Nephron (organoid): ENCODE results near the gene ZBTB16.

ENCODE experiments used
- H3K27ac Mint-ChIP-seq, 3 experiments: 2 replicates each; pipeline ENCODE4 v1.8.0; 2020; ENCODE audit warnings: mixed read lengths in 3 of 3, mild to moderate bottlenecking in 2 of 3, moderate library complexity in 1 of 3
- H3K27me3 Mint-ChIP-seq: 2 replicates; pipeline ENCODE4 v1.8.0; 2021; ENCODE audit warnings: low read depth, mild to moderate bottlenecking, moderate library complexity, mixed read lengths
- H3K36me3 Mint-ChIP-seq: 2 replicates; pipeline ENCODE4 v1.8.0; 2020; ENCODE audit warnings: low read depth, mixed read lengths
- H3K4me1 Mint-ChIP-seq: 2 replicates; pipeline ENCODE4 v1.8.0; 2020; ENCODE audit warnings: mixed read lengths
- H3K4me3 Mint-ChIP-seq, 3 experiments: 2 replicates each; pipeline ENCODE4 v1.8.0; 2020; ENCODE audit warnings: mild to moderate bottlenecking in 3 of 3, mixed read lengths in 3 of 3, moderate library complexity in 2 of 3
- H3K9me3 Mint-ChIP-seq: 2 replicates; pipeline ENCODE4 v1.8.0; 2020; ENCODE audit warnings: mixed read lengths
- TF ChIP-seq, protein P1 (sequence below), 3 experiments: fragments of 200-600 bp; sonication (generic); IDR thresholded peaks; one replicate each; pipeline ENCODE4 v1.5.0; 2021; ENCODE audit warnings: antibody characterized with exemption in 3 of 3; ENCODE audit not compliant: unreplicated experiment in 3 of 3

ZBTB16 gene

DNA sequence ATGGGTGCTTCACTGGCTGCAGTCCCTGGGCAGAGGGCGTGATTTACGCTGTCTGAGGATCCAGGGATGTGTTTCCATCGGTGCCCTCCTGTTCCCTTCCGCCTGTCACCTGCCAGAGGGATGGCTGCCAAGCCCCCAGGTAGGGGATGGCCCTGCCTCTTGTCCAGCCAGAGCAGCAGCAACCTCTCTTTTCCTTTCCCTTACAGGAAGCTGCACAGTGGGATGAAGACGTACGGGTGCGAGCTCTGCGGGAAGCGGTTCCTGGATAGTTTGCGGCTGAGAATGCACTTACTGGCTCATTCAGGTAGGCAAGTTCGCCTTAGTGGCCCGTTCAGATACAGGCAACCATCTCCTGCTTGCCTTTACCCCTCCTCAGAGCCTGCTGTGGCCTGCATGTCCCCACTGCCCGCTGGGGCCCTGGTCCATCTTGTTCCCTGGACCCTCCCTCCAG lies 96.6 kb downstream of the ZBTB16 start:
- Mint-ChIP-seq H3K27me3 (peaks cover 71% of the 10 kb centered on the region), H3K4me3 (no peak overlapping the region), H3K9me3 (no peaks in the 10 kb centered on the region), H3K27ac (no peak overlapping the region), H3K4me1 (peaks cover 34% of the 10 kb centered on the region), H3K36me3 (no peaks in the 10 kb centered on the region)
- TF ChIP-seq, protein P1, sequence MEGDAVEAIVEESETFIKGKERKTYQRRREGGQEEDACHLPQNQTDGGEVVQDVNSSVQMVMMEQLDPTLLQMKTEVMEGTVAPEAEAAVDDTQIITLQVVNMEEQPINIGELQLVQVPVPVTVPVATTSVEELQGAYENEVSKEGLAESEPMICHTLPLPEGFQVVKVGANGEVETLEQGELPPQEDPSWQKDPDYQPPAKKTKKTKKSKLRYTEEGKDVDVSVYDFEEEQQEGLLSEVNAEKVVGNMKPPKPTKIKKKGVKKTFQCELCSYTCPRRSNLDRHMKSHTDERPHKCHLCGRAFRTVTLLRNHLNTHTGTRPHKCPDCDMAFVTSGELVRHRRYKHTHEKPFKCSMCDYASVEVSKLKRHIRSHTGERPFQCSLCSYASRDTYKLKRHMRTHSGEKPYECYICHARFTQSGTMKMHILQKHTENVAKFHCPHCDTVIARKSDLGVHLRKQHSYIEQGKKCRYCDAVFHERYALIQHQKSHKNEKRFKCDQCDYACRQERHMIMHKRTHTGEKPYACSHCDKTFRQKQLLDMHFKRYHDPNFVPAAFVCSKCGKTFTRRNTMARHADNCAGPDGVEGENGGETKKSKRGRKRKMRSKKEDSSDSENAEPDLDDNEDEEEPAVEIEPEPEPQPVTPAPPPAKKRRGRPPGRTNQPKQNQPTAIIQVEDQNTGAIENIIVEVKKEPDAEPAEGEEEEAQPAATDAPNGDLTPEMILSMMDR (IDR thresholded peaks at IDR 0.05; ENCODE audit: unreplicated experiment in 3 of 3): no peak

DNA sequence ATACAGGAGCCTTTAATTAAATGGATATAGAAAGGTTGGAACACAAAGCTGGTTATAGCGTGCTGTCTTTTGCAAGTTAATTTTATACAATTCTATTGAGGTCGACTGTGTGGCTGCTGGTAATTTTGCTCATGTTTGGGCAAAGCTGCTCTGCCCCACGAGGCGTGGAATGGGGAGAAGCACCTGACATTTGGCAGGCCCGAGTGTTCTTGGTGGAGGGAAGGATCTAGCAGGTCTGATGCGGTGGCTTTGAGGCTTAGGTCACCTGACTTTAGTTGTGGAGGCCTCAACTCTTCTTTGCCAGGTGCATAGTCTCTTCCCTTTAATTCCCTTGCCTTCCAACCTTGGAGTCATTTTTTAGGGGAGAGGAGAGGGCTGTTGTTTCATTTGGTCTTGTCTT lies 97.3 kb downstream of the ZBTB16 start:
- H3K36me3 Mint-ChIP-seq: no peaks in the 10 kb centered on the region
- H3K4me3 Mint-ChIP-seq: no peak overlapping the region
- H3K9me3 Mint-ChIP-seq: no peaks in the 10 kb centered on the region
- H3K27me3 Mint-ChIP-seq: peaks cover 71% of the 10 kb centered on the region
- H3K4me1 Mint-ChIP-seq: peaks cover 40% of the 10 kb centered on the region
- H3K27ac Mint-ChIP-seq: no peak overlapping the region
- TF ChIP-seq, protein P1 (IDR thresholded peaks at IDR 0.05; ENCODE audit: unreplicated experiment in 3 of 3): no peak

DNA sequence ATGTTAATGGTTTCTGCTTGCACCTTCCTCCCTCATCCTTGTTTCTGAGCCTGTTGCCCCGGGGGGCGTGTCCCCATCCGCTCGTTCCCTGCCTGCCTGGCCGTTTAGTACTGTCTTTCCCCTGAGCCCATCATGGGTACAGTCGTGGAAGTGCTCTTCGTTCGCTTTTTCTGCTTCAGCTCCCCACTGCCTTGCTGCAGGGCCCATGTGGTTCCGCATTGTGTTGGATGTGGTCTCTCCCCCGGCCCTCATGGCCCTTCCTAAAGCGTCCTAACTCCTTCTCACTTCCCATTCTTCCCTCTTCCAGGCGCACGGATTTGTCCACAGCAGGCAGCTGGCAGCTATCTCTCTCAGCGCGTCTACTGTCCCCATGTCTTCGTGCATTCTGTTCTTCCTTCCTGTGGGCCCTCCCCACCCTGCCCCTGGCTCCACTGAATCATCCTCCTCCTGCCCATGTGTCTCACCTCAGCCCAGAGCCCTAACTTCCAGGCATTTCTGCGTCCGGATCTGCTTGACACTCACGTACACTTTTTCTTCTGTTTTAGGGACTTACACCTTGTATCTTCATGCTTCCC lies 98.1 kb downstream of the ZBTB16 start:
- Mint-ChIP-seq H3K36me3 (no peaks in the 10 kb centered on the region), H3K4me3 (no peak overlapping the region), H3K4me1 (peaks cover 46% of the 10 kb centered on the region), H3K27ac (no peak overlapping the region), H3K9me3 (no peaks in the 10 kb centered on the region), H3K27me3 (peaks cover 67% of the 10 kb centered on the region)
- TF ChIP-seq, protein P1 (IDR thresholded peaks at IDR 0.05; ENCODE audit: unreplicated experiment in 3 of 3): no peak

DNA sequence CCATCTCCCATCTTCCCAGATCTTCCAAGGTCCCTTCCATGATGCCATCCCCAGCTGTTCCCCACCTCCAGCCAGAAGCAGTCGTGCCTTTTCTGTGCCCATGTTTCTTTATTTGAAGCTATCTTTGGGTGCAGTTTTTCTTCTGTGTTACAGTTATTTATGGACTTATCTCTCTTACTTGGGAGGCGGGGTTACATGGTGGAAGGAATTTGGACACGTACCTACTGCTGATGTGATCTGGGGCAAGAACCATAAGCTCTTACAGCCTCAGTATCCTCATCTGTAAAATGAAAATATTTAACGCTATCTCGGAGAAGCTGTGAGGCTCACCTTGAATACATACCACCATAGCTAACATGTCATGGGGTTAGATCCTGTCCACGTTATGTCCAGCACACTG lies 98.9 kb downstream of the ZBTB16 start:
- H3K27me3 Mint-ChIP-seq: peaks cover 64% of the 10 kb centered on the region

DNA sequence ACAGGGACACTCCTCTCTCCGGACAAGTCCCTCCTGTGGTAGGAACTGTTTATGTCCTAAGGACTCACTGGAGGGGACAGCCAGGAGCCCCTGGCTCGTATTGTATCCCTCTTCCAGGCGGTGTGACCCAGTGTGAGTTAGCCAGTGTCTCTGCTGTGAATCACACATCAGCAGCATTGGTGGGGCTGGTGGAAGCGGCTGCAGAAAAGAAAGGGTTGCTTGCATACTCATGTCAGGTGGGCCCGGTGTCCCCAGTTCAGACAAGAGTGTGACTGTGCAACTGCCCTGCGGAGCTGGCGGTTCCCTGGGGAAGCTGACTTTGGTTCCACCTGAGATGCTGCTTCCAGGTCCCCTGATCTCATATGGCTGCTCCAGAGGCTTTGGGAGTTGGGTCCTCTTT lies 99.4 kb downstream of the ZBTB16 start:
- no peak overlapping the region for H3K4me3 Mint-ChIP-seq
- peaks cover 59% of the 10 kb centered on the region for H3K4me1 Mint-ChIP-seq
- peaks cover 63% of the 10 kb centered on the region for H3K27me3 Mint-ChIP-seq
- H3K36me3 Mint-ChIP-seq: no peaks in the 10 kb centered on the region
- H3K27ac Mint-ChIP-seq: no peak overlapping the region
- no peaks in the 10 kb centered on the region for H3K9me3 Mint-ChIP-seq
- TF ChIP-seq, protein P1 (IDR thresholded peaks at IDR 0.05; ENCODE audit: unreplicated experiment in 3 of 3): no peak

More for the DNA sequence above, 98.9 kb downstream of the ZBTB16 start:
- peak overlapping the region in 2 of 3 experiments; percentile 9 to 14 for H3K27ac Mint-ChIP-seq
- H3K4me1 Mint-ChIP-seq: peaks cover 55% of the 10 kb centered on the region
- TF ChIP-seq, protein P1 (IDR thresholded peaks at IDR 0.05; ENCODE audit: unreplicated experiment in 3 of 3): no peak
- H3K4me3 Mint-ChIP-seq: no peak overlapping the region
- H3K36me3 Mint-ChIP-seq: no peaks in the 10 kb centered on the region
- H3K9me3 Mint-ChIP-seq: no peaks in the 10 kb centered on the region

DNA sequence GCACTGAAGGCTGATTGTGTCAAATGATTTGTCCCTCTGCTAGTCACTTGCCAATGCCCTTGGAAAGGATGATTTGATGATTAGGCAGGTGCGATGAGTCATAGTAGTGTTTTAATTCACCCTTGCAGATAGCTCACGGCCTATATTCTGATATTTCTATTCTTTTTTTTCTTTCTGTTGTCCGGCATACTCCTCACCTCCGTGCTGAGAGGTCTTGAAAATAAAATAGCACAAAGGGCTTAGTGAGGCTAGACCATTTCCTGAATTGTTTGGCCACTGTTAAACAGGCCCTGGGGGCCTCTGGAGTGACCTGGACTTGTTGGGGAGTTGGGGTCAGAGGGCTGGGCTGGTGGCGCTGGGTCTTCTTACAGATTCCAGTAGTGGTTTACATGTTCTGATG lies 99.8 kb downstream of the ZBTB16 start:
- H3K27ac Mint-ChIP-seq: peak overlapping the region; percentile 32 to 84 (median 69)
- H3K36me3 Mint-ChIP-seq: no peaks in the 10 kb centered on the region
- peaks cover 64% of the 10 kb centered on the region for H3K4me1 Mint-ChIP-seq
- H3K27me3 Mint-ChIP-seq: peaks cover 65% of the 10 kb centered on the region
- no peaks in the 10 kb centered on the region for H3K9me3 Mint-ChIP-seq
- TF ChIP-seq, protein P1 (IDR thresholded peaks at IDR 0.05; ENCODE audit: unreplicated experiment in 3 of 3): no peak
- H3K4me3 Mint-ChIP-seq: peak overlapping the region in 2 of 3 experiments; percentile 5 to 11
